ENCODE results near the gene SGSH.

The SGSH gene

GRCh38 chr17:80248894-80249710, 29.0 kb upstream of the SGSH start:
- DNase-seq (ENCODE audit: extremely low read depth, insufficient read length) = no peak
- Histone ChIP-seq H3K36me3 (ENCODE audit: control insufficient read depth, insufficient read depth, low read length) (no peaks in the 10 kb centered on the region), H3K4me3 (replicated peaks; ENCODE audit: low read depth, low read length) (no peak overlapping the region), H3K27me3 (replicated peaks; ENCODE audit: control insufficient read depth, insufficient read depth, low read length) (no peaks in the 10 kb centered on the region)
- TF ChIP-seq CTCF (IDR thresholded peaks at IDR 0.05; ENCODE audit: insufficient read depth, low read length, poor library complexity, severe bottlenecking) = no peak

- TF ChIP-seq CTCF (IDR thresholded peaks at IDR 0.05; ENCODE audit: insufficient read depth, low read length, poor library complexity, severe bottlenecking) = no peak
- no peak overlapping the region for H3K4me3 ChIP-seq (replicated peaks; ENCODE audit: low read depth, low read length)
- no peaks in the 10 kb centered on the region for H3K36me3 ChIP-seq (ENCODE audit: control insufficient read depth, insufficient read depth, low read length)
- no peaks in the 10 kb centered on the region for H3K27me3 ChIP-seq (replicated peaks; ENCODE audit: control insufficient read depth, insufficient read depth, low read length)
- no peak for DNase-seq (ENCODE audit: extremely low read depth, insufficient read length)
These were observed 28.1 kb upstream of the SGSH start for GRCh38 chr17:80248001-80248893.

GRCh38 chr17:80247561-80247960, 27.4 kb upstream of the SGSH start:
- Histone ChIP-seq H3K36me3 (ENCODE audit: control insufficient read depth, insufficient read depth, low read length) (no peaks in the 10 kb centered on the region), H3K4me3 (replicated peaks; ENCODE audit: low read depth, low read length) (no peak overlapping the region), H3K27me3 (replicated peaks; ENCODE audit: control insufficient read depth, insufficient read depth, low read length) (no peaks in the 10 kb centered on the region)
- no peak for TF ChIP-seq CTCF (IDR thresholded peaks at IDR 0.05; ENCODE audit: insufficient read depth, low read length, poor library complexity, severe bottlenecking)
- DNase-seq (ENCODE audit: extremely low read depth, insufficient read length) = no peak

DNA sequence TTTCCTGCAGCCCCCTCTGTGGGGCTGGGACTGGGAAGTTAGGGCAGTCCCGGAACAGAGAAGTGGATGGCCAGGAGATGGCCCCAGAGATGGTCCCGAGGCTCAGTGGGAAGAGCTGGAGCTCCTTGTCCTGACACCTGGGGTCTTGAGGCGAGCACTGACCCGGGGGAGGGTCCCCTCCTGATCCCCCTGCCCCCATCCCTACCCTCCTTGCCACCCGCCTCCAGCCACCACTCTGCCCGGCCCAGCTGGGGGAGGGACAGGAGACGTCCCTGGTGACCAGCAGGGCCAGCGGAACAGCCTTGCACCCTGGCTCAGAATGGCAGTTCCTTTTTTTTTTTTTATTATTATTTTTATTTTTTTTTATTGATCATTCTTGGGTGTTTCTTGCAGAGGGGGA, 26.6 kb upstream of the SGSH start:
- DNase-seq (ENCODE audit: extremely low read depth, insufficient read length) = no peak
- H3K36me3 ChIP-seq (ENCODE audit: control insufficient read depth, insufficient read depth, low read length) = no peaks in the 10 kb centered on the region
- no peaks in the 10 kb centered on the region for H3K27me3 ChIP-seq (replicated peaks; ENCODE audit: control insufficient read depth, insufficient read depth, low read length)
- no peak overlapping the region for H3K4me3 ChIP-seq (replicated peaks; ENCODE audit: low read depth, low read length)
- TF ChIP-seq CTCF (IDR thresholded peaks at IDR 0.05; ENCODE audit: insufficient read depth, low read length, poor library complexity, severe bottlenecking) = no peak

- no peak for TF ChIP-seq CTCF (IDR thresholded peaks at IDR 0.05; ENCODE audit: insufficient read depth, low read length, poor library complexity, severe bottlenecking)
- Histone ChIP-seq H3K36me3 (ENCODE audit: control insufficient read depth, insufficient read depth, low read length) (no peaks in the 10 kb centered on the region), H3K4me3 (replicated peaks; ENCODE audit: low read depth, low read length) (no peak overlapping the region), H3K27me3 (replicated peaks; ENCODE audit: control insufficient read depth, insufficient read depth, low read length) (no peaks in the 10 kb centered on the region)
- DNase-seq (ENCODE audit: extremely low read depth, insufficient read length) = no peak
These were observed 26.1 kb upstream of the SGSH start for GRCh38 chr17:80246266-80246681.
